NCI-H526 (cell line): ENCODE data around the gene CACNG7.
"Not testable (repeated sequence)": the region's sequence is repeated elsewhere in the genome, so short reads cannot be mapped to it uniquely, and the experiment has no call there.

Source experiments
- DNase-seq, 2 experiments: peaks; one replicate each; lab custom pipeline; 2025; lab: John Stamatoyannopoulos, UW

The CACNG7 gene

GRCh38 chr19:53906211-53907192 is 2.6 kb upstream of the CACNG7 start:
- peak in 1 of 2 experiments; percentile 70 for DNase-seq

GRCh38 chr19:53907193-53907581 is 1.9 kb upstream of the CACNG7 start:
- peak in 1 of 2 experiments; percentile 66 for DNase-seq

- no peak for DNase-seq
Measured at GRCh38 chr19:53907690-53908089, 1.4 kb upstream of the CACNG7 start.

- DNase-seq, result peak; percentile 85 to 97
Measured at GRCh38 chr19:53908106-53908934, 758 bp upstream of the CACNG7 start.

- no peak for DNase-seq
Measured at GRCh38 chr19:53909471-53910169, 542 bp downstream of the CACNG7 start.

- peak in 1 of 2 experiments; percentile 41 for DNase-seq
Measured at GRCh38 chr19:53910170-53910518, 1.1 kb downstream of the CACNG7 start.

GRCh38 chr19:53912653-53913052 is 3.6 kb downstream of the CACNG7 start:
- peak in 1 of 2 experiments; percentile 42 for DNase-seq

GRCh38 chr19:53915000-53915399 is 5.9 kb downstream of the CACNG7 start:
- DNase-seq, result peak in 1 of 2 experiments; percentile 42

GRCh38 chr19:53916004-53916403 is 6.9 kb downstream of the CACNG7 start:
- DNase-seq, result peak; percentile 68

GRCh38 chr19:53917356-53917755 is 8.3 kb downstream of the CACNG7 start:
- DNase-seq, result no peak

GRCh38 chr19:53927739-53928138 is 18.7 kb downstream of the CACNG7 start:
- no peak for DNase-seq

GRCh38 chr19:53936029-53936428 is 27.0 kb downstream of the CACNG7 start:
- no peak for DNase-seq

GRCh38 chr19:53942001-53942786 is 33.1 kb downstream of the CACNG7 start:
- DNase-seq, result peak; percentile 37 to 80

- no peak for DNase-seq
Measured at GRCh38 chr19:53944416-53944815, 35.3 kb downstream of the CACNG7 start.

- no peak for DNase-seq
Measured at GRCh38 chr19:53944933-53945332, 35.9 kb downstream of the CACNG7 start.

- peak; percentile 53 to 73 for DNase-seq
Measured at GRCh38 chr19:53945441-53945840, 36.4 kb downstream of the CACNG7 start.

GRCh38 chr19:53945998-53946397 is 36.9 kb downstream of the CACNG7 start:
- DNase-seq, result no peak

GRCh38 chr19:53947624-53948023 is 38.5 kb downstream of the CACNG7 start:
- DNase-seq, result peak; percentile 36 to 56

- not testable (repeated sequence) for DNase-seq
Measured at GRCh38 chr19:53948611-53949010, 39.5 kb downstream of the CACNG7 start.

GRCh38 chr19:53951436-53951835 is 42.4 kb downstream of the CACNG7 start:
- DNase-seq, result no peak

- DNase-seq, result no peak
Measured at GRCh38 chr19:53951947-53952346, 42.9 kb downstream of the CACNG7 start.
